Glomerular visceral epithelial cell (primary cell): Measurements from ENCODE around the gene PI4K2B.
"Not testable (repeated sequence)": the region's sequence is repeated elsewhere in the genome, so short reads cannot be mapped to it uniquely, and the experiment has no call there.

Experiments
- DNase-seq: peaks from one replicate; pipeline ENCODE4 v3.0.0-alpha.2; 2016; ENCODE audit errors: extremely low spot score

The PI4K2B gene

DNA sequence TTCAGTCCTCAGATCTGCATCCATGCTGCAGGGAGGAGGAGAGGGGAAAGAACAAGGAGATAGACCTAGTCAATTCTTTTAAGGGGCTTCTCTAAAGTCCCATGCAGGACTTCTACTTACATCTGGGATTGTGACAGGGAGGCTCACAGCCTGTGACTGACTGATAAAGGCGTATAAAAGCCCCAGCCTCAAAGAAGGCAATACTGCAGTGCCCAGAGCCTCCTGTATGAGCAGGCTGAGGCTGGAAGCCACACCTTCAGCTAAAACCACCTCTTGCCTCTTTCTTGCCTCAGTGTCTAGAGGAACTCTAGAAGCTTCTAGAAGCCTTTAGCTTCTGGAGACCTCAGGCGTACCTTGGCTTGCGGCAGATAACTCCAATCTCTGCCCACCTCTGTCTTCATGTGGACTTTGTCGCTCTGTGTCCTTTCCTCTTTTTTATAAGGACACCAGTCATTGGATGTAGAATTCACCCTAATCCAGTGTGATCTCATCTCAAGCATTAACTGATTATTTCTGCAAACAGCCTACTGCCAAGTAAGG is 72.8 kb downstream of the PI4K2B start:
- DNase-seq = no peak

- DNase-seq = no peak
These were observed 73.8 kb downstream of the PI4K2B start for GRCh38 chr4:25307596-25307995.

DNA sequence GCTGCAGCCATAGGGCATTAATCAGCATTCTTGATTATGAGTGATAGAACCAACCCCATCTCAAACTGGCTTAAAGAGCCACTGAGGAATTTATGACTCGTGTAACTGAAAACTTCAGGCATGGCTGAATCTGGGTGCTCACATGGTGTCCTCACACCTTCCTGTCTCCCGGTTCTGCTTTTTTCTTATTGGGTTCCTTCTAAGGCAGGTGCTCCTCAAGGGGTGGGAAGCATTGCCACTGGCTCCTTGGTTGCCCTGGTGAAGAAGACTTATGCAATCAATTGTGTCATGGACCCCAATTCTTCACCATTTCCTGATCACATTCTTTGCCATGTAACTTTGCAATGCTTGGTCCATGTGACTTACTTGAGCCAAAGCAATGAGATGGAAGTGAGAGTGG is 74.5 kb downstream of the PI4K2B start:
- DNase-seq = no peak

GRCh38 chr4:25308761-25309160 is 74.9 kb downstream of the PI4K2B start:
- DNase-seq = peak; percentile 36

DNA sequence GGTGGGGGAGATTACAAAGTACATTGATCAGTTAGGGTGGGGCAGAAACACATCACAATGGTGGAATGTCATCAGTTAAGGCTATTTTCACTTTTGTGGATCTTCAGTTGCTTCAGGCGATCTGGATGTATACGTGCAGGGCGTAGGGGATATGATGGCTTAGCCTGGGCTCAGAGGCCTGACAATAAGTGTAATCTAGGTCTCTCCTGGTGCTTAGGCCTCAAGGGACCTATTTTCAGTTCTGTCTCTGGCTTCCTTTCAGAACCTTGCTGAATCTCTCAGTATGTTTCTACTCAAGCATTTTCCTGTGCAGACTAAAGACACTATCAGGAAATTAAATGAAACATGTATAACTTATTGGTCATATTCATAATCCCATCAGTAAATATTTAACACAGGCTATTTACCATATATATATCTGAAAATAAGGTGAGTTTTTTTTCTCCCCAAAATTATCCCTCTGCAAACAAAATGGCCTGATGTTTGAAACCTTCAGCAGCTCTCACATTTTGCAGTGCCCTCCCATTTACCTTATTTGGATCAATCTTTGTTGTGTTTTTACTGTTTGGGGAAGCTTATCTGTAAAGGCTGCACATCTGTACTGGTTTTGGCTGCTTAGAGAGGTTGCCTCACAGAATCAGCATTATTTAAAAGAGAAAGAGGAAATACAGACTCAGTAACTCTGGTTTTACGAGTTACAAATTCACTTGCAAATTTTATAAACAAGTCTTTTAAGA is 76.4 kb downstream of the PI4K2B start:
- DNase-seq = no peak

DNA sequence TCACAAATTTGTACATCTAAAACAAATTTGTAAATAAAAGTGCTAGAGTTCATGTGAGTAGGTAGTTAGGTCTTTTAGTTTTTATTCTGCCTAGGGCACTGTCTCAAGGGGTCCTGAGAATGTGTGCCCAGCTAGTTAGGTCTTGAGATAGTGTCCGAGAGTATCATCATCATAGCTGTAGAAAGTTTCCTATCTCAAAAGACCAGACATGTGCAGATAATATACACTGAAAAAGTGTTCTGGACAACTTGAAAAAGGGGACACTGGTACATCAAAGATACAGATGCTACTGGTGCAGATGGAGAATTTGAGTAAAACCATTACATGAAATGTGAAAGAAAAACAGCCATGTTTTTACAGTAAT is 77.0 kb downstream of the PI4K2B start:
- no peak for DNase-seq

DNA sequence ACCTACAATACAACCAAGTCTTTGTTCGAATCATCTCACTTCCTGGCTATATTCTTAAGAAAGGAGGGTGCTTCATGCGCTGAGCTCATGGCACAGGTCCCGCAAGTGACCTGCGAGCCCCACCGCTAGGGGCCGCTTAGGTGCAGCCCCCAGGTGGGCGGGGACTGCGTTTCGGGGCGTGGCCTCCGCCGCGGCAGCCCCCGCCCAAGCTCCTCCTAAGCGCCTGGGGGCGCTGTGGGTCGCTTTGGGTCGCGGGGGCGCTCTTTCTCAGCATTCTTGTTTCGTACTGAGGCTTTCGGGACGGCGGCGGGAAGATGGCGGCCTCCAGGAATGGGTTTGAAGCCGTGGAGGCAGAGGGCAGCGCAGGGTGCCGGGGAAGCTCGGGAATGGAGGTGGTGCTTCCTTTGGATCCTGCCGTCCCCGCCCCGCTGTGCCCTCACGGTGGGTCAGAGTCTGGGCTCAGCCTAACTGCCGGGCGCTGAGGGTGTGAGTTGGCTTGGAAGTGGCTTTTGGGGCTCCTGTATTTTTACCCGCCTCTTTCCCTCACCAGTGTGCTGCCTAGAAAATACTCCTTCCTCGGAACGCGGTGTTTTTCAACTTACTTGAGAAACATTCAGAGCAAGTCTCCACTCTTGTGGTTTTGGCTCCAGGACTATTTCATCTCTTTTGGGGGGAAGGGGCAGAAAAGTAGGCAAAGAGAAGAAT is 78.8 kb downstream of the PI4K2B start, which contains the start of gene ZCCHC4:
Gene ZCCHC4 (plus strand): TSS at position 279 of the 705 bp plus-strand sequence. CDS start 36 bp downstream, at position 315.
- DNase-seq = peak; percentile 92

DNA sequence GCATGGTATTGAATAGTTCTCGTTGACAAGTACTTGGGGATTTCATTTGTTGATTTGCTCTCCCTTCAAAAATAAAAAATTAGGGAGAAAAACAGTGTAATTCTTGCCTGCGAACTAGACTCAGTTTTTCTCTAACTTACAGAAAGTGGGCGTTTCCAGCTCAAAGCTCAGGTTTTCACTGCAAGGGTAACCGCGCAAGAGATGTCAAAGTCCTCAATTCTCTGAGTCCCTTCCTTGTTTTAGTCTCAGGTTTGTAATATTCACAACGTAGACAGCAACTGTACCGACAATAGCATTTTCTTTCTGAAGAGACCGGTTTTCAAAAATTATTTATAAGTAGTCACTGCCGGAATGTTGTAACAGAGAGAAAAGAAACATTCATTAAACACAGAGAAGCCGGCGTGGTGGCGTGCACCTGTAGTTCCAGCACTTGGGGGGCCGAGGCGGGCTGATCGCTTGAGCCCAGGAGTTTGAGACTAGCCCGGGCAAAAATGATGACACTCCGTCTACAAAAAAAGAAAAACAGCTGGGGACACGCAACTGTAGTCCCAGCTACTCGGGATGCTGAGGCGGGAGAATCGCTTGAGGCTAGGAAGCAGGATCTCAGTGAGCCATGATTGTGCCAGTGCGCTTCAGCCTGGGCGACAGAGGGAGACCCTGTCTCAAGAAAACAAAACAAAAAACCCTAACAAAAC is 79.5 kb downstream of the PI4K2B start:
- DNase-seq = peak; percentile 28

DNA sequence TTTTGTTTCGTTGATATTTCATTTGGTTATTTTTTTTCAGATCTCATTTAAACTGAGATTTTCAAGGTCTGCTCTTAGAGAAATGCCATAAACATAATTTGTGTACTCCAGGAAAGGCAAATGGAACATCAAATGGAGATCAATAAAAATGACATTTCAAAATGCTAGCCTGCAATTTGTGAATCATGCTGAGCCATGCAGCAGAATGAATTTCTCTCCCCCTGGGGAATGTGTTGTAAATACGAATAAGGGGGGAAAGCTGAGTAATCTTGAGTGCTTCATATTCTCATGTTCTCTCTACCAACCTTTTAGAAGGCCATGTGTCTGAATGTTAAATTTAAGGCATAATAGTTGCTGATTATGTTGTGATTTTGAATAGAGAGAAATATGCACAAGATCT is 86.5 kb downstream of the PI4K2B start:
- peak; percentile 9 for DNase-seq

DNA sequence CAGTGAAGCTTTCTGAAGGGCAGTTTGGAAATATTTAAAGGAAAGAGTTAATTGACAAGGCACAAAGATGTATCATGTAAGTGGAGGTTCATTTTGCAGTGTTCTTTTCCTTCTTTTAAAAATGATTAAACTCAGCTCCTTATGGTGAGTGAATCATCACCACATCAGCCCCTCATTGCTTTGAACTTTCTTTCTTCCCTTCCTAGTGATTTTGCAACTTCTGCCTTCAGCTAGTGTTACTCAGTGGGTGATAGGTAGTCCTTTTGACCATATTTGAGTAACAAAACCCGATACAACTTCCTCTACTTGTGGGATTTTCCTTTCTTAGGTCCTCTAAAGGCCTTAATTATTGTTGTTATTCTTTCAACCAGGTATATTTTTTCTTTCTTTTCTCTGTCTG is 86.9 kb downstream of the PI4K2B start:
- peak; percentile 55 for DNase-seq

GRCh38 chr4:25321703-25322102 is 87.9 kb downstream of the PI4K2B start:
- no peak for DNase-seq

GRCh38 chr4:25328463-25328862 is 94.6 kb downstream of the PI4K2B start:
- DNase-seq = not testable (repeated sequence)
